HG03558 (cell line): ENCODE data around the gene SOS1.
A peak's percentile ranks its signal among the peaks of the same experiment; 100 is the strongest.

Experiments
- ATAC-seq: cut with Tn5 transposase; IDR thresholded peaks from one replicate; pipeline ENCODE4 v1.9.1; 2021; ENCODE audit warnings: moderate number of reproducible peaks; ENCODE audit not compliant: unreplicated experiment; ENCODE audit errors: extremely low read depth

SOS1 gene

GRCh38 chr2:38978908-38979307, 141.9 kb downstream of the SOS1 start:
- no peak for ATAC-seq

- ATAC-seq = no peak
Observed at GRCh38 chr2:38978296-38978903, 142.5 kb downstream of the SOS1 start.

GRCh38 chr2:38977047-38977446, 143.8 kb downstream of the SOS1 start:
- ATAC-seq = no peak

- ATAC-seq = no peak
Observed at GRCh38 chr2:38975042-38975441, 145.8 kb downstream of the SOS1 start.

GRCh38 chr2:38973266-38973665, 147.6 kb downstream of the SOS1 start:
- ATAC-seq = no peak

GRCh38 chr2:38971377-38971776, 149.5 kb downstream of the SOS1 start:
- no peak for ATAC-seq

- ATAC-seq = no peak
Observed at GRCh38 chr2:38968021-38968420, 152.8 kb downstream of the SOS1 start.

GRCh38 chr2:38966678-38967077, 154.2 kb downstream of the SOS1 start:
- ATAC-seq = no peak

- ATAC-seq = no peak
Observed at GRCh38 chr2:38966006-38966405, 154.8 kb downstream of the SOS1 start.

GRCh38 chr2:38960609-38961320, 160.1 kb downstream of the SOS1 start:
- no peak for ATAC-seq

- ATAC-seq = peak; percentile 73
Observed at GRCh38 chr2:38959938-38960608, 160.8 kb downstream of the SOS1 start.

- ATAC-seq = no peak
Observed at GRCh38 chr2:38959466-38959865, 161.4 kb downstream of the SOS1 start.

GRCh38 chr2:38957972-38958371, 162.9 kb downstream of the SOS1 start:
- no peak for ATAC-seq

GRCh38 chr2:38951766-38952165, 169.1 kb downstream of the SOS1 start:
- ATAC-seq = no peak

GRCh38 chr2:38948995-38949394, 171.9 kb downstream of the SOS1 start:
- ATAC-seq = no peak

GRCh38 chr2:38948387-38948882, 172.4 kb downstream of the SOS1 start:
- no peak for ATAC-seq

- ATAC-seq = no peak
Observed at GRCh38 chr2:38947241-38948239, 173.3 kb downstream of the SOS1 start.

- ATAC-seq = no peak
Observed at GRCh38 chr2:38945911-38946310, 174.9 kb downstream of the SOS1 start.

- ATAC-seq = no peak
Observed at GRCh38 chr2:38945372-38945771, 175.5 kb downstream of the SOS1 start.

GRCh38 chr2:38943784-38944183, 177.1 kb downstream of the SOS1 start:
- no peak for ATAC-seq
